Putamen (tissue), 1 donor: ENCODE measurements around the gene AUTS2.

Source experiments
- DNase-seq: peaks from one replicate; pipeline ENCODE4 v3.0.0-alpha.2; 2016; ENCODE audit warnings: low spot score

Gene AUTS2

GRCh38 chr7:70035519-70035918 lies 437.2 kb downstream of the AUTS2 start:
- no peak for DNase-seq

- no peak for DNase-seq
These were observed 437.7 kb downstream of the AUTS2 start for GRCh38 chr7:70035955-70036354.

- no peak for DNase-seq
These were observed 438.4 kb downstream of the AUTS2 start for GRCh38 chr7:70036695-70037094.

- DNase-seq, result no peak
These were observed 439.1 kb downstream of the AUTS2 start for GRCh38 chr7:70037171-70037933.

GRCh38 chr7:70040051-70040450 lies 441.8 kb downstream of the AUTS2 start:
- DNase-seq, result no peak

- DNase-seq, result peak; percentile 9
These were observed 442.9 kb downstream of the AUTS2 start for GRCh38 chr7:70040970-70041766.

- peak; percentile 26 for DNase-seq
These were observed 444.3 kb downstream of the AUTS2 start for GRCh38 chr7:70042533-70042932.

GRCh38 chr7:70043015-70043538 lies 444.8 kb downstream of the AUTS2 start:
- no peak for DNase-seq

- no peak for DNase-seq
These were observed 445.8 kb downstream of the AUTS2 start for GRCh38 chr7:70044064-70044463.

GRCh38 chr7:70044525-70044924 lies 446.2 kb downstream of the AUTS2 start:
- DNase-seq, result no peak

- no peak for DNase-seq
These were observed 446.7 kb downstream of the AUTS2 start for GRCh38 chr7:70044981-70045380.

- no peak for DNase-seq
These were observed 449.1 kb downstream of the AUTS2 start for GRCh38 chr7:70047384-70047783.

GRCh38 chr7:70047891-70048448 lies 449.7 kb downstream of the AUTS2 start:
- DNase-seq, result no peak

- DNase-seq, result no peak
These were observed 453.5 kb downstream of the AUTS2 start for GRCh38 chr7:70051726-70052125.

GRCh38 chr7:70052691-70053090 lies 454.4 kb downstream of the AUTS2 start:
- no peak for DNase-seq

GRCh38 chr7:70053421-70053820 lies 455.1 kb downstream of the AUTS2 start:
- no peak for DNase-seq

GRCh38 chr7:70053989-70054388 lies 455.7 kb downstream of the AUTS2 start:
- DNase-seq, result no peak

- no peak for DNase-seq
These were observed 458.1 kb downstream of the AUTS2 start for GRCh38 chr7:70056363-70056762.

- peak; percentile 34 for DNase-seq
These were observed 462.2 kb downstream of the AUTS2 start for GRCh38 chr7:70060298-70061068.

- DNase-seq, result no peak
These were observed 465.1 kb downstream of the AUTS2 start for GRCh38 chr7:70063371-70063770.

- no peak for DNase-seq
These were observed 465.7 kb downstream of the AUTS2 start for GRCh38 chr7:70063927-70064326.

GRCh38 chr7:70066844-70067243 lies 468.6 kb downstream of the AUTS2 start:
- DNase-seq, result no peak
